NCI-H1930 (cell line): ENCODE measurements around the gene JAK2.

Source experiments
- DNase-seq, 2 experiments: peaks; one replicate each; lab custom pipeline; 2025; lab: John Stamatoyannopoulos, UW

Gene JAK2

DNA sequence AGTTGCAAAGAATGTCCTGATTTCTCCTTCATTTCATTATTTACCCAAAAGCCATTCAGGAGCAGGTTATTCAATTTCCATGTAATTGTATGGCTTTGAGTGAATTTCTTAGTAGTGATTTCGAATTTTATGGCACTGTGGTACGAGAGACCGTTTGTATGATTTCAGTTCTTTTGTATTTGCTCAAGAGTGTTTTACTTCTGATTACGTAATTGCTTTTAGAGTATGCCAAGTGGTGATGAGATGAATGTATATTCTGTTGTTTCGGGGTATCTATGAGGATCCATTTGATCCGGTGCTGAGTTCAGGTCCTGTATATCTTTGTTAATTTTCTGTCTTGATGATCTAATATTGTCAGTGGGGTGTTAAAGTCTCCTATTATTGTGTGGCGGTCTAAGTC lies 159.1 kb downstream of the JAK2 start:
- DNase-seq, result no peak

DNA sequence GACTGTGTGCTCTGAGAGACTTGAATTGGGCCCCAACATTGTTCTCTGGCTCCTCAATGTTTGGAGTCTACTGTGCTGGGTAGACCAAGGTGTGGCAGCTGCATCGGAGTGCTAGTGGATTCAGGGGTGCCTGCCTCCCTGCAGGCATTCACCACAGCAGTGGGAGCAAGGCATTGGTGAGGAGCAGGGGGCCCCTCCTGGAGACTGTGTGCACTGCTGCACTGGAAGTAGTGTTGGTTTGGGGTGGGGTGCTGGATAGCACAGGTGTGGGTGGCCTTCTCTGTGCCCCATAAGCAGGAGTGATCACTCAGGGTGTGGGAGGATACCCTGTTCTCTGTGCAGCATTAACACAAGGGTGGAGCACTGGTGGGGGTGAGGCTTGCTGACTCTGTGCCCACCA lies 161.2 kb downstream of the JAK2 start:
- DNase-seq, result no peak
